NCI-H1092 (cell line): ENCODE results near the gene CNPY4.
A peak's percentile ranks its signal among the peaks of the same experiment; 100 is the strongest.

Experiments used
- DNase-seq: peaks from one replicate; lab custom pipeline; 2025; lab: John Stamatoyannopoulos, UW

CNPY4 gene

DNA sequence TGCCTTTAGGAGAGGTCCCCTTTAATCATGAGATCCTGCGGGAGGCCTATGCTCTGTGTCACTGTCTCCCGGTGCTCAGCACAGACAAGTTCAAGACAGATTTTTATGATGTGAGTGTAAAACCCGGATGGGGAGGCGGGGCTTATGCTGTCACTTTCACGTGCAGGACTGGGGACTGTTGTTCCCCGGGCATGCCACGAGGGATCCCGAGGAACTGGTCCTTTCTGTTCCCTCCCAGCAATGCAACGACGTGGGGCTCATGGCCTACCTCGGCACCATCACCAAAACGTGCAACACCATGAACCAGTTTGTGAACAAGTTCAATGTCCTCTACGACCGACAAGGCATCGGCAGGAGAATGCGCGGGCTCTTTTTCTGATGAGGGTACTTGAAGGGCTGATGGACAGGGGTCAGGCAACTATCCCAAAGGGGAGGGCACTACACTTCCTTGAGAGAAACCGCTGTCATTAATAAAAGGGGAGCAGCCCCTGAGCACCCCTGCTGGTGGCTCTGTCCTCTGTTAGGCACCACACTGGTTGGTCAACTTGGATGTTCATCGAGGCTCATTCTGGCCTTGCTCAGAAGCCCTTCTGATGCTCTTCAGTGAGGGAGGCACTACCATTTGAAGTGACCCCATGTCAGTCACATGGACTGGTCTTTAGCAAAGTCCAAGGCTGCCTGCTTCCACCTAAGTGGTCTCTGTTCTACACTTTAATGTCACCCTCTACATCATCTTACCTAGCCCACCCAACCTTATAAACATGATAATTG is 27.8 kb upstream of the CNPY4 start:
- no peak for DNase-seq

DNA sequence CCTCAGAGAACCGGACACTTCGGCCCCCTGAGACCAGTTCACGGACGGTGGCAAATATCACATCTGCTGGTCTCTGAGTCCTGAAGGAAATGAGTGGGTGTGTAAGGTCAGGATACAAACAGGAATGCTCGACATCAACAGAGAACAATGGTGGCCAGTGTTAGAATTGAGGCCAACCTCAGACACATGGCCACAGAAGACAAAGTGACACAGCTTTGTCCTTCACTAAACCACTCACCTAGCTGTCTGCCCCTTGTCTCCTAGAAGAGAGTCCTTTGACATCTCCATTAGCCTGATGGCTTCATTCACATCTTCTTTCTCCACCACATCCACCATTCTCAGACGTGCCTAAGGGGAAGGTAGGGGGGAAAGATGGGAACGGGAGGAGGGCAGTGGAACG is 26.4 kb upstream of the CNPY4 start:
- no peak for DNase-seq

DNA sequence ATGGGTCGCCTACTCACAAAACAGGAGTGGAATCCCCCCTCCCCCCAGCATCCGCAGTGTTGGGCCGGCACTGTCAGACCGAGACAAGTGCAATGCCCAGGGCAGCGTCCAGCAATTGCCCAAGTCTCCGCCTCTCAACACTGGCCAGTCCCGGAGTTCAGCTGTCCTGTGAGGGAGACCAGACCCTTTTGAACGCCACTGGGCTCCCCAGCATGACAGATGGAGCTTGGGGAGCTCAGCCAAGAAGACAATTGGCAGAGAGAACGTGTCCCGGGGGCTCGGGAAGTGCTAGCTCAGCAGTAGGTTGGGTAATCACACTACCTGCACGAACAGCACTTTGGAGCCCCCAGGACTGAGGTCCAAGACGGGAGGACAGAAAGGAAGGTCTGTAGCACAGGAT is 25.9 kb upstream of the CNPY4 start:
- DNase-seq, result no peak

DNA sequence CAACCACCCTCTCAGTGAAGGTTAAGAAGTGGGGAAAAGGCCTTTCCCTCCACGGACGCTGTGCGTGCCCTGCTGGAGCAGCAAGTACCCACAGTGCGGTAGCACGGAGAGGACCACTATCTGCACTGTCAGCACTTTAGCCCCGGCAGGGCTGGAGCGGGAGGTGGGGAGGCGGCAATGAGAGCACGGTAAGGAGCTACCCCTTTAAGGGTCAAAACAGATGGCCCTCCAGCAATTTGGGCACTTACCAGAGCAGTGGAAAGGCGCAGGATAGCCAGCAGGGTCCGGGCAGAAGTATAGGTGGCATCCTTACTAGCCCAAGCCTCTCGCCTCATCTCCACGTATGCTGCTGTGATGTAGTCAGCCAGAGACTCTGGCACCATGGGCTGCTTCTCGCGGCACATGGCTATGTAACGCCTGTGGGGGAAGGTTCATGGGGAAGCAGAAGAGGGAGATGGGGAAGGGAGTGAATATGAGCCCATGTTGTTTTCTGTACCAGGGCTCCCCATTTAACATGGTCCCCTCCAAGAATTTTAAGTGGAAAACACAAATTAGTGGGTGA is 25.4 kb upstream of the CNPY4 start:
- no peak for DNase-seq

DNA sequence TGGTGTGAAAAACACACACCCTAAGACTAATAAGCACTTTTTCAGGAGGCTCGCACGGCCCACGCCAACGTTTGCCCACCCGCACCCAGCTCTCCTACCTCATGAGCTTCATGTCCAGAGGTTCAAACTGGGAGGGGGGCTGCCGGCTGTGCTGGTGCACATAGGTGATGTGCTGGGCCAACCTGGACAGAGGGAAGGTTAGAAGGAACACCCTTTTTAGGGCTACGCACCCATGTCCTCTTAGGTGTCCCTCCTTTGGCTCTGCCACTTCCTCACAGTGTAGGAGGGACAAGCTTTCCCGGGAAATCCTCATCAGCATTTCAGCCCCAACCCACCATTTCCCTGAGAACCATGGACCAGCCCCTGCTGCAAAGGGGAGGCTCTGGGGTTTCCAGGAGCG is 24.1 kb upstream of the CNPY4 start:
- no peak for DNase-seq

DNA sequence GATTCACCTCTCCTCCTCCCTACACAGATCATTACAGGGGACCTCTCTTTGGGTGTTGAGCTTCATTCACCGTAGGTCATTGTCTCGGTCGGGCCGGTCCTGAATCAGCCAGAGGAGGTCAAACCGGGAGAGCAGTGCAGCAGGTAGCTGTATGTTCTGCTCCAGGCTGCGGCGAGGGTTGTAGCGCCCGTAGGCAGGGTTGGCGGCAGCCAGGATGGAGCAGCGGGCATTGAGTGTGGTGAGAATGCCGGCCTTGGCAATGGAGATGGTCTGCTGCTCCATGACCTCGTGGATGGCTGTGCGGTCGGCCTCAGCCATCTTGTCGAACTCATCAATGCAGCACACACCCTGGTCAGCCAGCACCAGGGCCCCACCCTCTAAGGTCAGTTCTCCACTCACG is 23.7 kb upstream of the CNPY4 start:
- DNase-seq, result no peak

DNA sequence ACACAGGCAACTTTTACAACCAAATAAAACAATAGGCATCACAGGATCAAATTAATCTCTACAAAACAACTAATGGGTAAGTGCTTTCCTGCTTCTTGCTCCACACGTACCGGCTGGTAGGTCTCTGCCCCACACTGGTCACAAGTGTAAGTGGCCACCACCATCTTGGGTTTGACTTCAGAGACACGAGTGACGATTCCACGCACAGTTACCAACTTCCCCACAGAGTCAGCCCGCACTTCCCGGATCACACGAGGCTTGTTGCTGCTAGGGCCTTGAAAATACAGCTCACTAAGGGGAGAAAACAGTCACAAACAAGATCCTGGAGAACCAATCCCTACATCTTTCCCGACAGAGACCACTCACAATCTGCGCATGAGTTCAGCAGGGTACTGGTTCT is 20.5 kb upstream of the CNPY4 start:
- no peak for DNase-seq

DNA sequence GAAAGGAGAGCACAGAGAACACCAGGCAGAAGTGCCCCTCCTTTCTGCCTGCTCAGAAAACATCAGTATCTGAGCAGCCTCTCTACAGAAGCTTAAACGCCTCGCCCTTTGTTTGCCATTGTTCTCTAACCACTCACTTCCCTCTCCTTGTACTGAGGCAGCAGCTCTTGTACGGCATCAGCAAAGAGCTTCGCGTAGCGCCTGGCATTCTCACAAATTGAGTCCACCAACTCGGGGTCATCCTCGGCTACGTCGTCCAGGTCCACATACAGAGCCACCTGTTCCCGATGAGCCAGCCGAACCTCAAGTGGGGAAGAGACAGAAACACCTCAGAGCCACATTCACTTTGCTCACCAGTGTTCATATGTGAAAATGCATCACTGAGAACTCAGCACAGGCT is 20.0 kb upstream of the CNPY4 start:
- DNase-seq, result no peak

DNA sequence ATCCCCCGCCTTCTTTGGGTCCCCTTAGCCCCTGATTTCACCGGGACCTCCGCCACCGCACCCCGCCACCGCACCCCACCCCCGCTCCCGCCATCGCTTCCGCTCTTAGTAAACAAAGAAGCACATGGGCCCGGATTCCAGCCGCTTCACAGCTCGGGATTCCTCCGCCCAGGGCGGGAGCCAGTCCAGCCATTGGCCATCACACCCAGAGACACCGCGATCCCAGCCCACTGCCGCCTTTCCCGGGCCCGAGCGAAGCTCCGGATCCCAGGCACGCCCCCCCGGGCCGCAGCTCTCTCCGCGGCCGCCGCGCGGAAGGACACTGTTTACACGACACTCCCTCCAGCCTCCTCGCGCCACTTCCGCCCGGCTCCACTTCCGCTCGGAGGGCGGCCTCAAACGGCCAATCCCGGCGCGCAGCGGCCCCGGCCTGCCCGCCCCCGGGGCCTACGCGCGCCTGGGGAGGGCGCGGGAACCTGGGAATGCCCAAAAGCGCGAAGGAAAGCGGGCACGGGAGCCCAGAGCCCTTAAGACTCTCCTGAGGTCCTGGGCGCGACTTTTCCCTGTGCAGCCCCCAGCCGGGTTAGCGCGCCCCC is 18.9 kb upstream of the CNPY4 start:
- DNase-seq, result peak; percentile 96

DNA sequence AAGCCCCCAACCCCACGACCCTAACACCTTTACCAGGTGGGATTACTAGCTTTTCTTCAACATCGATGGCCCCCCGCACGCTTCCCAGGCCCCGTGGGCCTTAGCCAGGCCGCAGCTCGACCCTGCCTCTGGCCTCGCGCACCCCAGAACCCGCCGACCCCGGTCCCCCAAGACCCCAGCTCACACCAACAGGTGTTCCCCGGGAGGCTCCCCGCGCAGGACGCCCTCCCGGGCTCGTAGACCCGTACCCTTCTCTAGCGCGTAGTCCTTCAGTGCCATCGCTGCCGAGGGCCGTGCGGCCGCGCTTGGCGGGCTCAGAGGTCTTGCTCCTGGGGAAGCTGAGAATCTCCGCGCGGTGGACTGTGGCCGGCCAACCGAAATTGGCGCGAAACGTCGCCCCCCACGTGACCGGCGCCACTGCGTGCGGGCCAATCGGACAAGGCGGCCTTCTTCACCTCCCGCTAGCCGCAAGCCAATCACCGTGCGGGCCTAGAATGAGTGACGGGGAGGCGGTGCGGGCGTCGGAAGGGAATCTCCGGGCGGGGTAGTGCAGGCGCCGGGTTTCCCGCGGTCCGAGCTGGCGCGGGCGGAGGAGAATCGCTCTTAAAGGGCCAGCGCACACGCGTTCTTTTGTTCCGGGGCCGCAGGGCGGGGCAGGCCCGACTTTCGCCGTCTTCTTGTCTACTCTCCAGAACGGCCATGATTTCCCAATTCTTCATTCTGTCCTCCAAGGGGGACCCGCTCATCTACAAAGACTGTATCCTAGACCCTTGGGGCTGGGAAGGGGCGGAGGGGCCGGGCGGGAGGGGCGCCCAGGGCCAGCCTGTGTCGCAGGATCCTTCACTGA is 18.2 kb upstream of the CNPY4 start, which contains the start of the genes AP4M1 and MCM7:
AP4M1 (plus strand) TSS at position 628 of the 847 bp plus-strand sequence; CDS start at position 700, 72 bp downstream.
MCM7 (minus strand) TSS at position 382 of the 847 bp plus-strand sequence; CDS start at position 279, 103 bp downstream.
- peak; percentile 99 for DNase-seq

DNA sequence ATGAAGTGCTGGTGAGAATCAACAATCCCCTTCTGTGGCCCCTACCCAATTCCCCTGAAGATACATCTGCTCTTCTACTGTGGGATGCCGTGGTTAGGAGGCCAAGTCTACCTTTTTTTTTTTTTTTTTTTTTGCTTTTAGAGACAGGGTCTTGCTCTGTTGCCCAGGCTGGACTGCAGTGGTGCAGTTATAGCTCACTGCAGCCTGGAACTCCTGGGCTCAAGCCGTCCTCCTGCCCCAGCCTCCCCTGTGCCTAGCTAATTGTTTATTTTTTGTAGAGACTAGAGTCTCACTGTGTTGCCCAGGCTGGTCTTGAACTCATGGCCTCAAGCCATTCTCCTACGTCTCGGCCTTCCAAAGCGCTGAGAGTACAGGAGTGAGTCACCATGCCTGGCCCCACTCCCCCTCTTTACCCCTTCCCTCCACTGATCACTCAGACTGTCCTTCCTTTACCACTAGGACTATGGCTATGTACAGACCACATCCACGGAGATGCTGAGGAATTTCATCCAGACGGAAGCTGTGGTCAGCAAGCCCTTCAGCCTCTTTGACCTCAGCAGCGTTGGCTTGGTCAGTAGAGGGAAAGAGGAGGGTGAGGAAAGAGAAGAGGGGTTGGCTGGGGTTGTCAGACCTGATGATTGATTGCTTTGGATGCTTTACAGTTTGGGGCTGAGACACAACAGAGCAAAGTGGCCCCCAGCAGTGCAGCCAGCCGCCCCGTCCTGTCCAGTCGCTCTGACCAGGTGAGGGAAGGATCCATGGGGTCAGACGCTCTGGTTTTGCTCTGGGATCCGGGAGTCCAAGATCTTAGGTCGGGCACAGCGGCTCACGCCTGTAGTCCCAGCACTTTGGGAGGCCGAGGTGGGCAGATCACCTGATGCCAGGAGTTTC is 16.2 kb upstream of the CNPY4 start:
- DNase-seq, result no peak

DNA sequence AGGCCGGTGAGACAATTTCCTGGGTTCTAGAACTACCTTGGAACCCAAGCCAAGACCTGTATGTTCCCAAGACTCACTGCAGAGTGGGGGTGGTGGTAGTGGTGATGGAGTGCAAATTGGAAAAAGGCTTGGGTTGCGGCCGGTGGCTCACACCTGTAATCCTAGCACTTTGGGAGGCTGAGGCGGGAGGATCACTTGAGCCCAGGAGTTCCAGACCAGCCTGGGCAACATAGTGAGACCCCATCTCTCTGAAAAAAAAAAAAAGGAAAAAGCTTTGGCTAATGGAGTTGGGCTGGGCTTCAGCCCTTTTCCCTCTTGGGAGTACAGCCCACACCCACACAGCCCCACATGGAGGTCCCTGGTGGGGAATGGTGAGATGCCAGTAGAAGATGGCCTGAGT is 13.9 kb upstream of the CNPY4 start:
- DNase-seq, result no peak

DNA sequence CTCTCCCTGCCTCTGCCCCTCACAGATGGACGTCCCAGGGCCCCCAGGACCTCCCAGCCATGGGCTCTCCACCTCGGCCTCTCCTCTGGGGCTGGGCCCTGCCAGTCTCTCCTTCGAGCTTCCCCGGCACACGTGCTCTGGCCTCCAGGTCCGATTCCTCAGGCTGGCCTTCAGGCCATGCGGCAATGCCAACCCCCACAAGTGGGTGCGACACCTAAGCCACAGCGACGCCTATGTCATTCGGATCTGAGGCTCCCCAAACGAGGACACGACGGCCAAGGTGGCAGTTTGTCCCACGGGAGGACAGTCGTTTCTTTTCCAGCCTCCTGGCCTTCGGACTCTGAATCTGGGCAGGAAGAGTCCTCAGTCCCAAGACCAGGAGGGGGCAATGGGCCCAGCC is 12.8 kb upstream of the CNPY4 start:
- no peak for DNase-seq

DNA sequence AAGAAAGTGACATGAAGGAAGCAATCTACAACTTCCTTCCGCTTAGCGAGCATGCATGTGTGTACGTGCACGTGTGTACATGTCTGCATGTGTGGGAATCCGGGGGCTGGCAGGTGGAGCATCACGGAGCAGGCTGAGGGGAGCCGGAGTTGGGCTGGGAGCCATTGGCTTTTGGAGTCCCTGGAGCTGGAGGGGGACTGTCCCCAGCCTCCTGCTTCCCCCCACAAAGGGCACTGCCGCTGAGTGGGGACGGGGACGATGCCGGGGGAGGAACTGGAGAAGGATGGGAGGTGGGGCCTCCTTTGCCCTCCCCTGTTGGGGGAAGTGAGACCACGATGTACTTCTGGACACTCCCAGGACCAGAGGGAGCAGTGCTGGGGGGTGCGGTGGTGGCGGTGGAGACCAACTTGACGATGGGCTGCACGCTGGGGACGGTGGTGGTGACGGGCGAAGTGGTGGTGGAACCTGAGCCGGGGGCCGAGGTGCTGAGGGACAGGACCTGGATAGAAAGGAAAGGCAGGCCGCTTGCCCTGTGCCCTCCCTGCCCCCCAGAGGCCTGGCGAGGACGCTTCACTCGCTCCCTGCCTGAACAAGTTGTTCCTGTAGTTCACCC is 12.2 kb upstream of the CNPY4 start:
- no peak for DNase-seq

DNA sequence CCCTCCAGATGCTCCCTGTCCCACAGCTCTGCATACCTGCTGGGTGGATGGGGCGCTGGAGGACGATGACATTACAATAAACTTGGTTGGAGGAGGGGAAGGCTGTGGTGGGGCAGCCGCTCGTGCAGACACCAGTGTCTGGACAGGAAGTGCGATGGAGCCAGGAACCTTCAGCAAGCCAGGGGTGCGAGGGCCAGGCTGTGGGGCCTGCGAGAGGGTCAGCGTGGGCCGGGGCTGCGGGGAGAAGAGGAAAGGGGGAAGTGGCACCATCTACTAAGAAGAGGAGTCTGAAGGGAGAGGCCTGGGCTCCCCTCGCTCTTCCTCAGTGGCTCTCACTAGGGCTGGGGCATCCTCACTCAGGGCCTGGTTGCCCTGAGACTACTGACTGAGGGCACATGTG is 11.5 kb upstream of the CNPY4 start:
- DNase-seq, result no peak

DNA sequence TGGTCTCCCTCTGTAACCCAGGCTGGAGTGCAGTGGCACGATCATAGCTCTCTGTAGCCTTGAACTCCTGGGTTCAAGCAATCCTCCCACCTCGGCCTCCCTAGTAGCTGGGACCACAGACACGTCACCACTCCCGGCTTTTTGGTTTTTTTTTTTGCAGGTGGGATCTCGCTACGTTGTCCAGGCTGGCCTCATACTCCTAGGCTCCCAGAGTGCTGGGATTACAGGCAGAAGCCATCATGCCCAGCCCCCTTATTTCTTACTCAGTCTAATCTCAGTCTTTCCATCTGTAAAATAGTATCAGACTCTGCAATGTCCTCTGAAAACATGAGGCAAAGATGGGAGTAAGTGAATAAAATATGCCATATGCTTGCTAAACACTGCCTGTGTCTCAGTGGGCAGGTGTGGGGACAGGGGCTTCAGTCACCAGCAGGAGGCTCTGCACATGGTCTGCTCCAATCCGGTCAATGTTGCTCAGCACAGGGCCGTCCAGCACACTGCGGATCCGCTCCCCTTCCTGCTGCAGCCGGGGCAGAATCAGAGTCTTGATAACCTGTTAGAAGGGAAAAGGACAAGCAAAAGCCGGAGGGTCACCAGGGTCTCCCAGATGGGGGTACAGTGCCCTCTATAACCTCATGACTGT is 9.8 kb upstream of the CNPY4 start:
- no peak for DNase-seq

DNA sequence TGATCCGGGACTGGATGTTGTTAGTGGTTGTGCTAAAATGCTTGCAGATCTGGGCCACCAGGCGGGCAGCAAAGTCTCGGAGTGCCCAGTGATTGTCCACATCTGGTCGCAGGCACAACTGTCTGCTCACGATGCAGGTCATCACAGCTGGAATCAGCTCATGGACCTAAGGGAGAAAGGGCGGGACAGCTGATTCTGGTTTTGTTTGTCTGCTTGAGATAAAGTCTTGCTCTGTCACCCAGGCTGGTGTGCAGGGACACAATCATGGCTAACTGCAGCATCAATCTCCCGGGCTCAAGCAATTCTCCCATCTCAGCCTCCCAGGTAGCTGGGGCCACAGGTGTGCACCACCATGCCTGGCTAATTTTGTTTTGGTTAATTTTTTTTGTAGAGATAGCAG is 8.3 kb upstream of the CNPY4 start:
- DNase-seq, result no peak

DNA sequence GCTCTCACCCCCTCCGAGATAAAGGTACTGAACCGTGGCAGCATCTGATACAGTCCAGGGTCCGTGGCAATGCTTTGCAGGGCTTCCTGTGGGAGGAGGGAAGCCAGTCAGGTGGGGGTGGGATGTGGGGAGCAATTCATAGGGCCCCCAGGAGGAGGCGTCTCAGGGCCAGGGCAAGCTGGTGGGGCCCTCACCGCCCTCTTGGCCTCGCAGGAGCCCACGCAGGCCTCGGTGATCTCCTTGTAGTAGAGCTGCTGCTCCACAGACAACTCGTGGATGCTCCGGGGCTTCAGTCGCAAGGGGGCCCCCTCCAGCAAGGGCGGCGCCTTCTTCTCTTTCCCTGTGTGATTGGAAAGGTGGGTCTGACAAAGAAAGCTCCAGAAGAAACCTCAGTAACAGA is 7.5 kb upstream of the CNPY4 start:
- DNase-seq, result no peak

DNA sequence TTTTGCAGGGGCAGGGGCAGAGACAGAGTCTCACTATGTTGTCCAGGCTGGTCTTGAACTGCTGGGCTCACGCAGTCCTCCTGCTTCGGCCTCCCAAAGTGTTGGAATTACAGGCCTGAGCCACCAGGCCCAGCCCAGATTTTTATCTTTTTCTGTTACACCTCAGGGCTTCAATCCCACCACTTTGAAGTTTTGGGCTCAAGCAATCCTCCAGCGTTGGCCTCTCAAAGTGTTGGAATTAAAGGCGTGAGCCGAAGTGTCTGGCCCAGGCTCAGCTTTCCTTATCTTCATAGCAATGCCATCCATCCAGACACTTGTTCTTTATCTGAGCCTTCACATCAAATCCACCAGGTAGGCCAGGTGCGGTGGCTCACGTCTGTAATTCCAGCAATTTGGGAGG is 4.4 kb upstream of the CNPY4 start:
- no peak for DNase-seq

DNA sequence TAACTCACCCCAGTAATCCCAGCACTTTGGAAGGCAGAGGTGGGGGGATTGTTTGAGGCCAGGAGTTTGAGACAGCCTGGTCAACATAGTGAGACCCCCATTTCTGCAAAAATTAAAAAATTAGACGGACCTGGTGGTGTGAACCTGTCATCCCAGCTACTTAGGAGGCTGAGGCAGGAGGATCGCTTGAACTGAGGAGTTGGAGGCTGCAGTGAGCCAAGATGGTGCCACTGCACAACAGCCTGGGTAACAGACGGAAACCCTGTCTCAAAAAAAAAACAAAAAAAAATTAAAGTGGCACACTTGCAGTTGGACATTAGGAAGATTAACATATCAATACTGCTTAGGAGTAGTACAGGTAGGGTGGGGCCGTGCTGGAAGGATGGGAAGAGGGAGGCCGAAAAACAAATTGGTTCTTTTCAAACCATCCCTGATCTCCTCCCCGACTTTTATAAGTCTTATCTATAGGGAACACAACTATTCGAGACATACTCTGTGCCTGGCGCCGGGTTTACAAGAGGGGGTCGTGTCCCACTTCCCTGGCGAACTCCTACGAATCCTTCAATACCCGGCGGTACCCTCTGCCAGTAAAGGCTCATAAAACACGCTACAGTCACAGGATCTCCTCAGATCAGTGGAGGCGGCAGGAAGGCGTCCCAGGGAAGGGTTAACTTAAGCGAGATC is 904 bp upstream of the CNPY4 start:
- no peak for DNase-seq
